Fibroblast of lung (primary cell): Measurements from ENCODE around the gene SPRED1. TPM values are rescaled to one million over a fixed set of nuclear protein-coding genes. Genes with fewer than 3 reads are reported as not detected.

Experiments used
- DNase-seq, 2 donors: peaks; one replicate each; pipeline versions ENCODE4 v3.0.0 to v3.0.0-alpha.2; 2010; ENCODE audit warnings: low read depth in 2 of 2
- H2AFZ ChIP-seq: 2 replicates; pipeline ENCODE4 v1.5.1; 2012; ENCODE audit warnings: low read length, control low read depth, inconsistent platforms
- H3K27ac ChIP-seq: 2 replicates; pipeline ENCODE4 v1.5.1; 2011; ENCODE audit warnings: low read length, control low read depth; ENCODE audit not compliant: insufficient read depth
- H3K27me3 ChIP-seq: 2 replicates; pipeline ENCODE4 v1.5.1; 2011; ENCODE audit warnings: mild to moderate bottlenecking, low read length; ENCODE audit not compliant: control insufficient read depth, insufficient read depth
- H3K36me3 ChIP-seq: 2 replicates; pipeline ENCODE4 v1.5.1; 2011; ENCODE audit warnings: low read length; ENCODE audit not compliant: control insufficient read depth, insufficient read depth
- H3K4me1 ChIP-seq: 2 replicates; pipeline ENCODE4 v1.5.1; 2011; ENCODE audit warnings: low read length; ENCODE audit not compliant: control insufficient read depth, insufficient read depth; ENCODE audit errors: extremely low read depth
- H3K4me2 ChIP-seq: 2 replicates; pipeline ENCODE4 v1.5.1; 2011; ENCODE audit warnings: low read length, control low read depth; ENCODE audit not compliant: insufficient read depth; ENCODE audit errors: extremely low read depth
- H3K4me3 ChIP-seq, 4 experiments: fragments of 200-600 bp in 1 of 4; sonication (generic) in 1 of 4; replicated peaks in 1 of 4; 2 replicates each; pipeline ENCODE4 v1.5.1; 2011 to 2016; ENCODE audit warnings: low read length in 4 of 4, low read depth in 3 of 4, mild to moderate bottlenecking in 3 of 4, control low read depth in 2 of 4, inconsistent platforms in 1 of 4, mixed read lengths in 1 of 4; ENCODE audit not compliant: insufficient read depth in 1 of 4; ENCODE audit errors: control extremely low read depth in 1 of 4
- H3K79me2 ChIP-seq: 2 replicates; pipeline ENCODE4 v1.5.1; 2012; ENCODE audit warnings: mild to moderate bottlenecking, low read length, inconsistent platforms; ENCODE audit not compliant: control insufficient read depth, insufficient read depth
- H3K9ac ChIP-seq: 2 replicates; pipeline ENCODE4 v1.5.1; 2011; ENCODE audit warnings: mild to moderate bottlenecking, low read length, control low read depth; ENCODE audit not compliant: insufficient read depth
- H3K9me3 ChIP-seq: 2 replicates; pipeline ENCODE4 v1.5.1; 2012; ENCODE audit warnings: low read depth, low read length; ENCODE audit not compliant: control insufficient read depth, insufficient read depth
- H4K20me1 ChIP-seq: 2 replicates; pipeline ENCODE4 v1.5.1; 2011; ENCODE audit warnings: low read length; ENCODE audit not compliant: control insufficient read depth, insufficient read depth; ENCODE audit errors: extremely low read depth
- EZH2 ChIP-seq: IDR thresholded peaks from 2 replicates; pipeline ENCODE4 v1.5.1; 2012; ENCODE audit warnings: low read length, control low read depth, mild to moderate bottlenecking; ENCODE audit errors: missing control alignments
- polyA plus RNA-seq, 2 donors: library from polyadenylated mRNA; depleted of rRNA in 1 of 2; stranded (reverse) in 1 of 2; unstranded in 1 of 2; fragments of >200 nt; gene quantifications; 2 replicates each; pipeline ENCODE4 v1.2.1, GENCODE V29; 2011 to 2012; ENCODE audit warnings: missing spikeins in 1 of 2
- total RNA-seq: library from RNA; depleted of rRNA; stranded (reverse); fragments of >200 nt; gene quantifications from 2 replicates; pipeline ENCODE4 v1.2.1, GENCODE V29; 2014
- TF ChIP-seq, protein P1 (sequence below), 2 donors: IDR thresholded peaks in 1 of 2; conservative IDR thresholded peaks in 1 of 2; 1 replicate in 1 of 2; 2 replicates in 1 of 2; pipeline ENCODE4 v1.5.1; 2011 to 2012; ENCODE audit warnings: low read length in 2 of 2, control low read depth in 1 of 2, inconsistent platforms in 1 of 2, low read depth in 1 of 2, mild to moderate bottlenecking in 1 of 2

SPRED1 gene
- total and polyA plus RNA-seq, 2 donors (not counting 1 experiment from before 2014, with no cell fraction given): 17.2 to 39.0 TPM

GRCh38 chr15:38308797-38309196 is 56.2 kb downstream of the SPRED1 start:
- Histone ChIP-seq H3K4me1 (no peaks in the 10 kb centered on the region), H3K27me3 (no peaks in the 10 kb centered on the region), H3K36me3 (no peaks in the 10 kb centered on the region), H2AFZ (no peak overlapping the region), H3K9me3 (no peaks in the 10 kb centered on the region), H3K4me2 (no peak overlapping the region), H3K27ac (no peak overlapping the region), H4K20me1 (no peaks in the 10 kb centered on the region), H3K9ac (no peak overlapping the region), H3K4me3 (no peak overlapping the region), H3K79me2 (peaks cover 78% of the 10 kb centered on the region)
- peak in 1 of 2 donors; percentile 20 for DNase-seq
- TF ChIP-seq EZH2: no peak
- TF ChIP-seq, protein P1, sequence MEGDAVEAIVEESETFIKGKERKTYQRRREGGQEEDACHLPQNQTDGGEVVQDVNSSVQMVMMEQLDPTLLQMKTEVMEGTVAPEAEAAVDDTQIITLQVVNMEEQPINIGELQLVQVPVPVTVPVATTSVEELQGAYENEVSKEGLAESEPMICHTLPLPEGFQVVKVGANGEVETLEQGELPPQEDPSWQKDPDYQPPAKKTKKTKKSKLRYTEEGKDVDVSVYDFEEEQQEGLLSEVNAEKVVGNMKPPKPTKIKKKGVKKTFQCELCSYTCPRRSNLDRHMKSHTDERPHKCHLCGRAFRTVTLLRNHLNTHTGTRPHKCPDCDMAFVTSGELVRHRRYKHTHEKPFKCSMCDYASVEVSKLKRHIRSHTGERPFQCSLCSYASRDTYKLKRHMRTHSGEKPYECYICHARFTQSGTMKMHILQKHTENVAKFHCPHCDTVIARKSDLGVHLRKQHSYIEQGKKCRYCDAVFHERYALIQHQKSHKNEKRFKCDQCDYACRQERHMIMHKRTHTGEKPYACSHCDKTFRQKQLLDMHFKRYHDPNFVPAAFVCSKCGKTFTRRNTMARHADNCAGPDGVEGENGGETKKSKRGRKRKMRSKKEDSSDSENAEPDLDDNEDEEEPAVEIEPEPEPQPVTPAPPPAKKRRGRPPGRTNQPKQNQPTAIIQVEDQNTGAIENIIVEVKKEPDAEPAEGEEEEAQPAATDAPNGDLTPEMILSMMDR (conservative IDR thresholded peaks at IDR 0.05 in 1 of 2, IDR thresholded peaks at IDR 0.05 in 1 of 2; ENCODE audit: low read depth in 1 of 2, low read length in 2 of 2): no peak

- Histone ChIP-seq H4K20me1 (peaks cover 2% of the 10 kb centered on the region), H3K79me2 (peaks cover 79% of the 10 kb centered on the region), H3K36me3 (no peaks in the 10 kb centered on the region), H3K4me2 (no peak overlapping the region), H2AFZ (no peak overlapping the region), H3K27me3 (no peaks in the 10 kb centered on the region), H3K9ac (no peak overlapping the region), H3K27ac (no peak overlapping the region), H3K4me1 (no peaks in the 10 kb centered on the region), H3K4me3 (no peak overlapping the region), H3K9me3 (no peaks in the 10 kb centered on the region)
- TF ChIP-seq EZH2: no peak
- TF ChIP-seq, protein P1 (conservative IDR thresholded peaks at IDR 0.05 in 1 of 2, IDR thresholded peaks at IDR 0.05 in 1 of 2; ENCODE audit: low read depth in 1 of 2, low read length in 2 of 2): no peak
- DNase-seq: no peak
Observed at GRCh38 chr15:38312190-38312589, 59.6 kb downstream of the SPRED1 start.

DNA sequence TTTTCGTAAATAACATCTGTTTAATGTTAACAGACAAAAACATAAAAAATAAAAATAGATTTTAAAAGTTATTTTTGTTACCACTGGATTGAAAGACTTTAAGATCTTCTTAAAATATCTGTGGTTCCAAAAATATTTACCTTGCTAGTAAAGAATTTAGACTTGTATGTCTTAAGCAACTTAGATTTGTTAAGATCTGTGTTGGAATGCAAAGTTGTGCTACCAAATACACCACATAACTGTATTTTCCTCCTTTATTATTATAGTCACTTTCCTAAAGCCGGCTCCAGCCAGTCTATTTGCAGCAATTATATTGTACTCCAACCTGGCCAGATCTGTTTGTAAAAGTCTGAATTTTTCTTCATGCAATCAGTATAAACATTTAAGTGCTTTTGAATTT is 63.7 kb downstream of the SPRED1 start:
- Histone ChIP-seq H3K36me3 (no peaks in the 10 kb centered on the region), H4K20me1 (peaks cover 2% of the 10 kb centered on the region), H3K9ac (no peak overlapping the region), H3K27ac (no peak overlapping the region), H2AFZ (no peak overlapping the region), H3K27me3 (no peaks in the 10 kb centered on the region), H3K4me1 (no peaks in the 10 kb centered on the region), H3K4me3 (no peak overlapping the region), H3K79me2 (peaks cover 75% of the 10 kb centered on the region), H3K9me3 (no peaks in the 10 kb centered on the region), H3K4me2 (no peak overlapping the region)
- DNase-seq: peak in 1 of 2 donors; percentile 36
- TF ChIP-seq, protein P1 (conservative IDR thresholded peaks at IDR 0.05 in 1 of 2, IDR thresholded peaks at IDR 0.05 in 1 of 2; ENCODE audit: low read depth in 1 of 2, low read length in 2 of 2): no peak
- no peak for TF ChIP-seq EZH2
